Stimulated activated CD8-positive, alpha-beta memory T cell treated with anti-CD3 and anti-CD28 coated beads, Interleukin-7, amount 100 ng/mL, for 1 hour (primary cell): ENCODE data around the gene KRT5.
"Not testable (repeated sequence)": the region's sequence is repeated elsewhere in the genome, so short reads cannot be mapped to it uniquely, and the experiment has no call there.

Experiments used
- DNase-seq, 2 donors: peaks; one replicate each; pipeline ENCODE4 v3.0.0-alpha.2; 2020; ENCODE audit warnings: low read depth in 2 of 2

Gene KRT5

GRCh38 chr12:52521175-52521567, 977 bp upstream of the KRT5 start:
- no peak for DNase-seq

- DNase-seq = no peak
Observed at GRCh38 chr12:52519387-52519703, 849 bp downstream of the KRT5 start.

- DNase-seq = no peak
Observed at GRCh38 chr12:52518574-52519386, 1.4 kb downstream of the KRT5 start.

- no peak for DNase-seq
Observed at GRCh38 chr12:52517888-52518287, 2.3 kb downstream of the KRT5 start.

GRCh38 chr12:52517005-52517835, 3.0 kb downstream of the KRT5 start:
- no peak for DNase-seq

GRCh38 chr12:52515927-52516831, 4.0 kb downstream of the KRT5 start:
- no peak for DNase-seq

- no peak for DNase-seq
Observed at GRCh38 chr12:52515319-52515646, 4.9 kb downstream of the KRT5 start.

GRCh38 chr12:52514471-52515318, 5.5 kb downstream of the KRT5 start:
- no peak for DNase-seq

- no peak for DNase-seq
Observed at GRCh38 chr12:52513736-52514135, 6.5 kb downstream of the KRT5 start.

- DNase-seq = no peak
Observed at GRCh38 chr12:52508211-52508610, 12.0 kb downstream of the KRT5 start.

GRCh38 chr12:52506858-52507715, 13.1 kb downstream of the KRT5 start:
- no peak for DNase-seq

- DNase-seq = no peak
Observed at GRCh38 chr12:52502877-52503276, 17.3 kb downstream of the KRT5 start.

GRCh38 chr12:52501490-52501889, 18.7 kb downstream of the KRT5 start:
- DNase-seq = no peak

- DNase-seq = not testable (repeated sequence)
Observed at GRCh38 chr12:52500574-52500973, 19.6 kb downstream of the KRT5 start.

- DNase-seq = no peak
Observed at GRCh38 chr12:52499806-52500560, 20.2 kb downstream of the KRT5 start.

- DNase-seq = no peak
Observed at GRCh38 chr12:52498946-52499345, 21.2 kb downstream of the KRT5 start.

- no peak for DNase-seq
Observed at GRCh38 chr12:52497975-52498374, 22.2 kb downstream of the KRT5 start.

- DNase-seq = no peak
Observed at GRCh38 chr12:52496590-52497071, 23.6 kb downstream of the KRT5 start.

- DNase-seq = no peak
Observed at GRCh38 chr12:52496054-52496453, 24.1 kb downstream of the KRT5 start.
